Astrocyte of the hippocampus (primary cell): ENCODE data around the gene DUSP11.
"Not testable (repeated sequence)": the region's sequence is repeated elsewhere in the genome, so short reads cannot be mapped to it uniquely, and the experiment has no call there.

ENCODE experiments used
- DNase-seq: peaks from one replicate; pipeline ENCODE4 v3.0.0; 2011; ENCODE audit warnings: low read depth, low spot score

Gene DUSP11

DNA sequence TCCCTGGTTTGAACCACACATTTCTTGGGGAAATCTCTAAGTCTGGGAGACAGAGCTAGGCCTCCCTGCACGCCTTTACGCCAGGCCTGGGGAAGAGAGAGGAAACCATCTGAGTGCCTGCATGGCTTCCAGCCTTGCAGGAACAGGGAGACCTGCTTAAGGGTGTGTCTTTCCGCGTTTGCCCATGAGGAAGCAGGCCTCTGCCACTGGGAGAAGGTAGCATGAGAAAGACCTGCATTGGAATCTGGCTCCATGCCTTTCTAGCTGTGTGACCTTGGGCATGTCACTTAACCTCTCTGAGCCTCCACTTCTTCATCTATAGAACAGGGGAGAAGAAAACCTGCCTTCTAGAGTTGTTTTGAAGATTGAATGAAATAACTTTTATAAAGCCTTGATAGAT lies 62.2 kb downstream of the DUSP11 start:
- DNase-seq = not testable (repeated sequence)

DNA sequence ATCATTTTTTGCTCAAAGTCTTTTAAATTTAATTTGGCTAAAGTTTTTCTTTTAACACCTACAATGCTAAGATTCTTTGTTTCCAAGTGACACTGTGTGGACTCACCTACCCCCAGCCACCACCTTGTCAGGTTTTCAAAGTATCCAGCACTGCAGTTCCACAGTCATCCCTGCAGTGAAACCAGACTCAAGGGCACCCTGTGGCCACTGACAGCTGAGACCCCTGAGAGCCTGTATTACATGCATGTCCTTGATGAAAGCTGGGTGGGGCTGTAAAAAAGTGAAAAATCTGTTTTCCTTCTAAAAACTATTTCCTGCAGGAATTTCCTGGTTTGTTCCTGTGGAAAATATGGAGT lies 62.7 kb downstream of the DUSP11 start:
- no peak for DNase-seq

DNA sequence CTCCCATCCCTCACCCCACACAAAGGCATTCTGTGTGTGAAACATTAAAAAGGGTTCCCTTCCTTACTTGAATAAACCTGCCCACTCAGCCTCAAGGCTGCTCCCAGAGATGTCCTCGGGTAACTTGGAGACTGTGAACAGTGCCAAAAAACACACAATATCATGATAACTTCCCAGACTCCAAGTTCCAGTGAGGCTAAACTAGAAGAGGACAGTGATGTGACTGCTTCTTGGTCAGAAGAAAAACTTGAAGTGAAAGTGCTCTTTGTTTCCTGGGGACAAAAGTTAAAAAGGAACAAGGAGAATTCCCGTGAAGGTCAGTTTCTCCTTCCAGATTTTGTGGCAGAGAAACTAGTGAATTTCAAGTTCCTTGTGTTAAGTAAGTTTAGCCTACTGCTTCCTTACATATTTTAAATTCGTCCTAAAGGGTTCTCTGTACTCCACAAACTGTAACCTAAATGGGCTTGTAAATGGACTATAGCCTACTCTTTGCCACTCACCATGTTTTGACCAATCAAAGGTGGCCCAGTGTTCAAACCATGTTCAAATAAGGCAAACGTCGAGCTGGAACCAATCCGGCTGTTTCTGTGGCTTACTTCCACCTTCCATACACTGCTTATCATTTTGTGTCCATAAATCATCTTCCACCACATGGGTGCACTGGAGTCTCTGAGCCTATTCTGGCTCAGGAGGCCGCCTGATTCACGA lies 63.2 kb downstream of the DUSP11 start:
- no peak for DNase-seq

DNA sequence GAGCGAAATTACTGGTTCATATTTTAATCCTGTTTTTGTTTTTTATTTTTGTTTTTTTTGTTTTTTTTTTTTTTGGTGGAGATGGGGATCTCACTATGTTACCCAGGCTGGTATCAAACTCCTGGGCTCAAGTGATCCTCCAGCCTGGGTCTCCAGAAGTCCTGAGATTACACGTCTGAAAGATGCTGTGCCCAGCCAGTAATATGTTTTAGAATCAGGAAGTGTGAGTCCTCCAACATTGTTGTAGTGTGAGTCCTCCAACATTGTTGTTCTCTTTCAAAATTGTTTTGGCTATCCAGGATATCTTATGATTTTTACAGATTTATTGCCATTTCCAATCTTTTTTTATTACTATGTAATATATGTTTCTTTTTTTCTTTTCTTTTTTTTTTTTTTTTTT lies 65.8 kb downstream of the DUSP11 start:
- no peak for DNase-seq
